Measurements from ENCODE around the gene ANKRD36C.
"Not testable (repeated sequence)": the region's sequence is repeated elsewhere in the genome, so short reads cannot be mapped to it uniquely, and the experiment has no call there.

Gene ANKRD36C

GRCh38 chr2:96006248-96006647, 14.6 kb upstream of the ANKRD36C start:
- not testable (repeated sequence) for DNase-seq

- not testable (repeated sequence) for DNase-seq
Observed at GRCh38 chr2:95992520-95993272, 1.1 kb upstream of the ANKRD36C start.

DNA sequence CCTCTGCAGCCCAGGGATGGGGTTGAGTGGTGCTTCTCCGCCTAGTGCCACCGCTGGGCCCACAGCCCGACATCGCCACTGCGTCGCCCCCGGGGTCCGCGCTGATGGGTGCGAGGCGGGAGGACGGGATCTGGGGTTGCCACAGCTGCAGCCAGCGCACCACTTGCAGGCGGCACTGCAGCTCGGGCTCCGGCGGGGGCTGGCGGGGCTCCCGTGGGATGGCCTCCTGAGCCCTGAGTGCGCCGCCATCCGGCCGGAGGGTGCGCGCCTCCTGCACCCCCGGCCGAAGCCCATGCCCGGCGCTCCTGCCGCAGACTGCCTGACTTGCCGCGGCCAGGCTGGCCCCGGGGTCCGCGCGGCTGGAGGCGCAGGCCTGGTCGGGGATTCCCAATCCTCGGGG, 478 bp upstream of the ANKRD36C start:
- not testable (repeated sequence) for DNase-seq

- DNase-seq, result not testable (repeated sequence)
Observed at GRCh38 chr2:95990884-95991283, 740 bp downstream of the ANKRD36C start.

- DNase-seq, result not testable (repeated sequence)
Observed at GRCh38 chr2:95951662-95952061, 40.0 kb downstream of the ANKRD36C start.

DNA sequence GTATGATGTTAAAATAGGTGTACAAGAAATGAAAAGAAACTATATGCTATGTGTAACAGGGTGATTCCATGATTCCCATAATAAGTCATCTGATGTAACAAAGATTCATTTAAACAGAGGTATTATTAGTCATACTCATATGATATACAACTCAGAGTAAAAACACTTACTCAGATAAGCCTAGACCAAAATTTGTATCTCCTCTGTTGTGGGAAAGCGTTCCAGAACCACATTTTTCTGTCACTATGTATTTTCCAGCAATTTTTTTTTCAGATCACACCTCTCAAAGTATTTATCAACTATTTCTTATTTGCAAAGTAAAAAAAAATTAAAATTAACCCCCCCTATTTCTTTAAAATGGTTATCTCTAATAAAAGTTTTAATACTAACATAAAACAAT, 43.6 kb downstream of the ANKRD36C start:
- DNase-seq, result not testable (repeated sequence)

DNA sequence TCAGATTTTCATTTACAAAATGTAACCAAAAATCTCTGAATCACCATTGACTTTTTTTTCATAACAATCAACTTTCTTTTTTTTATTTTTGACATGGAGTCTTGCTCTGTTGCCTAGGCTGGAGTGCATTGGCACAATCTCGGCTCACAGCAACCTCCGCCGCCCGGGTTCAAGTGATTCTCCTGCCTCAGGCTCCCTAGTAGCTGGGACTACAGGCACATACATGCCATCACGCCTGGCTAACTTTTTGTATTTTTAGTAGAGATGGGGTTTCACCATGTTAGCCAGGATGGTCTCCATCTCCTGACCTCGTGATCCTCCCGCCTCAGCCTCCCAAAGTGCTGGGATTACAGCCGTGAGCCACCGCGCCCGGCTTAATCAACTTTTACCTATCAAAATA, 51.7 kb downstream of the ANKRD36C start:
- DNase-seq, result not testable (repeated sequence)

DNA sequence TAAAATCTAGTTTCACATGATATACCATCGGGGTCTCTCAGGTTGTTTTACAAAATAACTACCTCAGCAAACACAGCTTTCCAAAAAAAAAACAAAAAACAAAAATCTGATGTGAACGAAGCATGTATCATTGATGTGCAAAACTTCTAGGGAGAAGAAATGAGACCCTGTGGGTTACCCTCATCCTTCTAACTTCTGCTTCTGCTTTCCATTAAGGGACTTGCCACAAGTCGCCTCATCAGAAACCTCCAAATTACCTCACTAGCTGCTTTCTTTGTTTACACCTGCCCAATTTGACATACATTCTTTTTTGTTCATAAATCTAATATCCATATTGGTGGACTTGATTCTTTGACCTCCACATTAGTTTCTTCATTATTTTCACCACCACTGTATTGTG, 60.9 kb downstream of the ANKRD36C start:
- not testable (repeated sequence) for DNase-seq

GRCh38 chr2:95917007-95917406, 74.6 kb downstream of the ANKRD36C start:
- DNase-seq, result not testable (repeated sequence)

- DNase-seq, result not testable (repeated sequence)
Observed at GRCh38 chr2:95915131-95915530, 76.5 kb downstream of the ANKRD36C start.

- DNase-seq, result not testable (repeated sequence)
Observed at GRCh38 chr2:95911431-95911830, 80.2 kb downstream of the ANKRD36C start.

- not testable (repeated sequence) for DNase-seq
Observed at GRCh38 chr2:95894443-95894842, 97.2 kb downstream of the ANKRD36C start.

DNA sequence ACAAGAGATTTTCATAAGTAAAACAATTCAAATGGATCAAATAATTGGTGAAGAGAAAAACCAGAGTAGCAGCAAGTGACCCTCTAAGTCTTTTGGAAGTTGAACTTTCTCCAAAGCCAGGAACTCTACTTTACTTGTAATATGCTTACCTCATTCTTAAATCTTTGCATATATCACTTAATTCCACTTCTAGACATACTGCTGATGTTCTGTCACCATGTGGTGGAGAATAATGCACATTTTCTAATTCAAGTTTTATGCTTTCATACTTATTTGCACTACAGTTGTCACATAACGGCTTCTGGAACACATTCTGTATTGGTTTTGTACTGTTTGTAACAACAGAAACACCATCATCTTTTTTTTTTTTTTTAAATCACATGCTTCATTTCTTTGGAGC, 123.7 kb downstream of the ANKRD36C start:
- DNase-seq, result not testable (repeated sequence)

GRCh38 chr2:95867047-95867677, 124.5 kb downstream of the ANKRD36C start:
- DNase-seq, result not testable (repeated sequence)

GRCh38 chr2:95862121-95862520, 129.5 kb downstream of the ANKRD36C start:
- not testable (repeated sequence) for DNase-seq

DNA sequence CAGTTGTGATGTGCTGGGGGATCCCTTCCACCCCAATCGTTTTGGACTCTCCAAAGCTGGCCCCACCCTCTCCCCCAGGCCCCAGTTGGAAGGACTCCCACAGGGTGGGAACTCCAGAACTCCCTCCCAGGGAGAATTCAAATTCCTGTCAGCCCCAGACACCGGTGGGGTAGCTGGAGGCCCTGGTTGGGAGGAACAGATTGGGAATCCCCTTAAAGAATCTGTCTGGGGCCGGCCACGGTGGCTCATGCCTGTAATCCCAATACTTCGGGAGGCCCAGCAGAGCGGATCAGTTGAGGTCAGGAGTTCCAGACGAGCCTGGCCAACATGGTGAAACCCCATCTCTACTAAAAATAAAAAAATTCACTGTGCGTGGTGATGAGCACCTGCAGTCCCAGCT, 155.5 kb downstream of the ANKRD36C start:
- no peak for DNase-seq

GRCh38 chr2:95834077-95835013, 157.3 kb downstream of the ANKRD36C start:
- not testable (repeated sequence) for DNase-seq

DNA sequence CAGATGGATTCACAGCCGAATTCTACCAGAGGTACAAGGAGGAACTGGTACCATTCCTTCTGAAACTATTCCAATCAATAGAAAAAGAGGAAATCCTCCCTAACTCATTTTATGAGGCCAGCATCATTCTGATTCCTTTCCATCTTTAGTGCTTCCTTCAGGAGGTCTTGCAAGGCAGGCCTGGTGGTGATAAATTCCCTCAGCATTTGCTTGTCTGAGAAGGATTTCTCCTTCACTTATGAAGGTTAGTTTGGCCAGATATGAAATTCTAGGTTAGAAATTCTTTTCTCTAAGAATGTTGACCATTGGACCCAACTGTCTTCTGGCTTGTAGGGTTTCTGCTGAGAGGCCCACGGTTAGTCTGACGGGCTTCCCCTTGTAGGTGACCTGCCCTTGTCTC, 167.4 kb downstream of the ANKRD36C start:
- not testable (repeated sequence) for DNase-seq

- DNase-seq, result not testable (repeated sequence)
Observed at GRCh38 chr2:95817521-95817920, 174.1 kb downstream of the ANKRD36C start.

DNA sequence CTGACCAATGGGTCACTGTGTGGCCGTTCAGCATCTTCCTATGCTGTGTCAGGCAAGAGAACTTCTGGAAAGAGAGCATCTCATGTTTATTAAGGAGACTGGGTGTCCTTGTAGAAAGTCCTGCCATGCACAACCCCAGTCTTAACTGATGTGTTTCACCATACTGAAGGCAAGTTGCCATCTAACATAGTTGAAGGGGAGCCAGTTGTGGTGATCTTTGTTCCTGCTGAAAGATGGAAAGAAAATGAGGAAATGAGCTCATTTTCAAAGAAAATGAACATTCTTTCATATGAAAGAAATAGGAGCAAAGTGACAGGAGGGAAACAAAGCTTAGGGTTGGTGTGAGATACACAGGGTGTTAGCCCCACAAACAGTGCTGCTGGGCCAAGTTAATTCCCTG, 178.3 kb downstream of the ANKRD36C start:
- not testable (repeated sequence) for DNase-seq

DNA sequence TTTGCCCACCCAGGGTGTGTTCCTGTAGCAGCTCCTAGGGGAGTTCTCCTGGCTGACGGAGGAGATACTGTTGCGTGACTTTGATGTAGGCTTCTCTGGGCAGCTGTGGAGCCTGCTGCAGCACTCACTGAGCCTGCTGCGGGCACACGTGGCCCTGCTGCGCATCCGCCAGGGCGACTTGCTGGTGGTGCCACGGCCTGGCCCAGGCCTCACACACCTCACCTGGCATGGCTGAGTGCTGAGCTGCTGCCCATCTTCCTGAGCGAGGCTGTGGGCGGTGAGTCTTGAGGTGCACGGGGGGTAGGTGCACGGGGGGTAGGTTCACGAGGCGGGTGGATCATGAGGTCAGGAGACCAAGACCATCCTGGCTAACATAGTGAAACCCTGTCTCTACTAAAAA, 191.7 kb downstream of the ANKRD36C start:
- DNase-seq, result no peak

- not testable (repeated sequence) for DNase-seq
Observed at GRCh38 chr2:95799147-95799889, 192.3 kb downstream of the ANKRD36C start.
